Mesenchymal stem cell (in vitro differentiated cells and primary cell): ENCODE results near the gene PTPRD.

Experiments
- DNase-seq: peaks from one replicate; pipeline ENCODE4 v3.0.0-alpha.2; 2013
- H2AFZ ChIP-seq: one replicate; pipeline ENCODE4 v1.6.1; 2013; ENCODE audit warnings: low read depth, mild to moderate bottlenecking, control low read depth, inconsistent platforms, low read length, moderate library complexity
- H2AK5ac ChIP-seq: 2 replicates; pipeline ENCODE4 v1.6.1; 2013; ENCODE audit warnings: low read length, moderate library complexity, mild to moderate bottlenecking, inconsistent platforms; ENCODE audit not compliant: severe bottlenecking
- H2BK120ac ChIP-seq: one replicate; pipeline ENCODE4 v1.6.1; 2013; ENCODE audit warnings: low read depth, mild to moderate bottlenecking, inconsistent platforms, low read length, moderate library complexity
- H2BK12ac ChIP-seq, 2 experiments: one replicate each; pipeline ENCODE4 v1.6.1; 2013; ENCODE audit warnings: inconsistent platforms in 2 of 2, low read length in 2 of 2, mild to moderate bottlenecking in 2 of 2, moderate library complexity in 2 of 2, control low read depth in 1 of 2
- H2BK15ac ChIP-seq: one replicate; pipeline ENCODE4 v1.6.1; 2013; ENCODE audit warnings: mild to moderate bottlenecking, low read depth, inconsistent platforms; ENCODE audit not compliant: poor library complexity, severe bottlenecking
- H2BK5ac ChIP-seq: 2 replicates; pipeline ENCODE4 v1.6.1; 2013; ENCODE audit warnings: low read depth, mild to moderate bottlenecking, low read length, control low read depth, inconsistent platforms; ENCODE audit not compliant: poor library complexity, severe bottlenecking
- H3K14ac ChIP-seq, 2 experiments: one replicate each; pipeline ENCODE4 v1.6.1; 2013; ENCODE audit warnings: inconsistent platforms in 2 of 2, low read length in 2 of 2, control low read depth in 1 of 2, mild to moderate bottlenecking in 1 of 2, moderate library complexity in 1 of 2
- H3K18ac ChIP-seq, 2 experiments: one replicate each; pipeline ENCODE4 v1.6.1; 2013; ENCODE audit warnings: inconsistent platforms in 2 of 2, low read length in 2 of 2, control low read depth in 1 of 2, low read depth in 1 of 2, mild to moderate bottlenecking in 1 of 2
- H3K23ac ChIP-seq, 2 experiments: one replicate each; pipeline ENCODE4 v1.6.1; 2013; ENCODE audit warnings: inconsistent platforms in 2 of 2, low read length in 2 of 2, mild to moderate bottlenecking in 2 of 2, moderate library complexity in 2 of 2, control low read depth in 1 of 2
- H3K27ac ChIP-seq: 2 replicates; pipeline ENCODE4 v1.5.1; 2013; ENCODE audit warnings: mild to moderate bottlenecking, moderate library complexity, low read length, control low read depth, inconsistent platforms; ENCODE audit not compliant: poor library complexity, severe bottlenecking
- H3K27me3 ChIP-seq, 2 experiments: 2 replicates each; pipeline versions ENCODE4 v1.6.1 to v1.7.0; 2013; ENCODE audit warnings: low read length in 2 of 2, mild to moderate bottlenecking in 2 of 2, moderate library complexity in 2 of 2, control low read depth in 1 of 2, inconsistent platforms in 1 of 2; ENCODE audit not compliant: control insufficient read depth in 1 of 2, insufficient read depth in 1 of 2
- H3K36me3 ChIP-seq, 2 experiments: 2 replicates each; pipeline versions ENCODE4 v1.6.1 to v1.7.0; 2013; ENCODE audit warnings: low read length in 2 of 2, control low read depth in 1 of 2, inconsistent platforms in 1 of 2, low read depth in 1 of 2, mild to moderate bottlenecking in 1 of 2; ENCODE audit not compliant: insufficient read depth in 2 of 2, control insufficient read depth in 1 of 2
- H3K4ac ChIP-seq, 2 experiments: one replicate each; pipeline ENCODE4 v1.6.1; 2013; ENCODE audit warnings: inconsistent platforms in 2 of 2, low read length in 2 of 2, mild to moderate bottlenecking in 2 of 2, moderate library complexity in 2 of 2, control low read depth in 1 of 2, low read depth in 1 of 2
- H3K4me1 ChIP-seq: 2 replicates; pipeline ENCODE4 v1.6.1; 2013; ENCODE audit warnings: low read depth, low read length, control low read depth; ENCODE audit not compliant: control insufficient read depth, insufficient read depth
- H3K4me2 ChIP-seq: 2 replicates; pipeline ENCODE4 v1.6.1; 2013; ENCODE audit warnings: low read length, mild to moderate bottlenecking, inconsistent platforms; ENCODE audit not compliant: poor library complexity, severe bottlenecking
- H3K4me3 ChIP-seq, 2 experiments: 2 replicates each; pipeline versions ENCODE4 v1.5.1 to v1.7.0; 2013; ENCODE audit warnings: low read length in 2 of 2, mild to moderate bottlenecking in 2 of 2, control low read depth in 1 of 2, low read depth in 1 of 2; ENCODE audit not compliant: insufficient read depth in 1 of 2
- H3K79me1 ChIP-seq: replicated peaks from 2 replicates; pipeline ENCODE4 v1.6.1; 2013; ENCODE audit warnings: mild to moderate bottlenecking, control low read depth, low read length, inconsistent platforms; ENCODE audit not compliant: poor library complexity, severe bottlenecking
- H3K9ac ChIP-seq: 2 replicates; pipeline ENCODE4 v1.7.0; 2013; ENCODE audit warnings: mild to moderate bottlenecking, low read length, moderate library complexity
- H3K9me3 ChIP-seq: 2 replicates; pipeline ENCODE4 v1.7.0; 2013; ENCODE audit warnings: mild to moderate bottlenecking, low read length; ENCODE audit not compliant: control insufficient read depth
- H4K8ac ChIP-seq: one replicate; pipeline ENCODE4 v1.6.1; 2013; ENCODE audit warnings: inconsistent platforms, mild to moderate bottlenecking, low read length, moderate library complexity
- H4K91ac ChIP-seq: one replicate; pipeline ENCODE4 v1.6.1; 2013; ENCODE audit warnings: mild to moderate bottlenecking, low read length, inconsistent platforms
- WGBS: methylation state at CpG from one replicate; pipeline ENCODE4 v1.1.7; 2013; ENCODE audit warnings: mixed read lengths; 5-methylcytosine and 5-hydroxymethylcytosine counted together

Gene PTPRD

GRCh38 chr9:8946461-8946860 lies 1666.3 kb downstream of the PTPRD start:
- no peak overlapping the region for H2BK12ac ChIP-seq
- no peak overlapping the region for H2AFZ ChIP-seq
- H3K23ac ChIP-seq: no peak overlapping the region
- no peaks in the 10 kb centered on the region for H3K36me3 ChIP-seq
- no peak overlapping the region for H3K9ac ChIP-seq
- no peak overlapping the region for H3K4me3 ChIP-seq
- no peak overlapping the region for H2BK15ac ChIP-seq
- WGBS: no CpG with 5 or more reads among the region's 1 CpG
- H3K4me2 ChIP-seq: no peak overlapping the region
- H3K9me3 ChIP-seq: no peaks in the 10 kb centered on the region
- no peaks in the 10 kb centered on the region for H3K4me1 ChIP-seq
- H2BK120ac ChIP-seq: no peak overlapping the region
- H3K14ac ChIP-seq: no peak overlapping the region
- no peaks in the 10 kb centered on the region for H3K27me3 ChIP-seq
- no peak overlapping the region for H2BK5ac ChIP-seq
- no peak overlapping the region for H3K18ac ChIP-seq
- DNase-seq: no peak
- no peak overlapping the region for H4K8ac ChIP-seq
- H3K79me1 ChIP-seq: no peaks in the 10 kb centered on the region
- H3K4ac ChIP-seq: no peak overlapping the region
- H4K91ac ChIP-seq: no peak overlapping the region
- no peak overlapping the region for H2AK5ac ChIP-seq
- no peak overlapping the region for H3K27ac ChIP-seq

DNA sequence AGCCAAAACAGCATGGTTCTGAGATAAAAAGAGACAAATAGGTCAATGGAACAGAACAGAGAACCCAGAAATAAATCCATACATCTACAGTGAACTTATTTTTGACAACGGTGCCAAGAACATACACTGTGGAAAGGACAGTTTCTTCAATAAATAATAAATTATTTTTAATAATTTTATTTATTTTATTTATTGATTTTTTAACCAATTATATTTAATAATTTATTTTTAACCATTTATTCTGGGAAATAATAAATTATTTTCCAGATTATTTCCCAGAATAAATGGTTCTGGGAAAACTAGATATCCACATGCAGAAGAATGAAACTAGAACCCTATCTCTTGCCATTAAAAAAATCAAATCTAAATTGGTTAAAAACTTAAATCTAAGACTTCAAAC lies 1669.4 kb downstream of the PTPRD start:
- no peak overlapping the region for H3K4me2 ChIP-seq
- H2BK12ac ChIP-seq: no peak overlapping the region
- no peak overlapping the region for H3K27ac ChIP-seq
- no peak overlapping the region for H3K4me3 ChIP-seq
- H3K14ac ChIP-seq: no peak overlapping the region
- no CpG with 5 or more reads among the region's 1 CpG for WGBS
- no peaks in the 10 kb centered on the region for H3K9me3 ChIP-seq
- H2BK15ac ChIP-seq: no peak overlapping the region
- H3K9ac ChIP-seq: no peak overlapping the region
- H2AK5ac ChIP-seq: no peak overlapping the region
- H3K4me1 ChIP-seq: no peaks in the 10 kb centered on the region
- H3K27me3 ChIP-seq: no peaks in the 10 kb centered on the region
- no peak overlapping the region for H3K4ac ChIP-seq
- H4K91ac ChIP-seq: no peak overlapping the region
- no peak overlapping the region for H2BK120ac ChIP-seq
- H2AFZ ChIP-seq: no peak overlapping the region
- H4K8ac ChIP-seq: no peak overlapping the region
- no peaks in the 10 kb centered on the region for H3K36me3 ChIP-seq
- H2BK5ac ChIP-seq: no peak overlapping the region
- no peaks in the 10 kb centered on the region for H3K79me1 ChIP-seq
- no peak overlapping the region for H3K23ac ChIP-seq
- H3K18ac ChIP-seq: no peak overlapping the region
- DNase-seq: no peak

DNA sequence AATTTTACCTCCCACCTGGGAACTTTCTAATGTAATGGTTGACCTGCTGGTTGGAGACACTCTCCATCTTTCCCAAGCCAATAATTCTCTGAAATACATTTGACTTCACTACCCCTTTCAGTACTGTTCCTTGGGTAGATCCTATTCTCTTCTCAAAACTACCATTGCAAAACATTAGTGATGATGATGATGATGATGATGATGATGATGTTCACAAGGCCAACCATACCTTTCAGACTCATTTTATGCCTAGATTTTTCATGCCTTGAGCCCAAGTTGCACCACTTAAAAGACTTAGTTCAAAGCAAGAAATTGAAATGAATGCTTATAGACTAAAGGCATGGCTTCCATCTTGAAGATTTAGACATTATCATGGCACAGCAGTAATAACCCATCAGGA lies 1672.2 kb downstream of the PTPRD start:
- DNase-seq: no peak
- H3K9ac ChIP-seq: no peak overlapping the region
- no peak overlapping the region for H3K27ac ChIP-seq

DNA sequence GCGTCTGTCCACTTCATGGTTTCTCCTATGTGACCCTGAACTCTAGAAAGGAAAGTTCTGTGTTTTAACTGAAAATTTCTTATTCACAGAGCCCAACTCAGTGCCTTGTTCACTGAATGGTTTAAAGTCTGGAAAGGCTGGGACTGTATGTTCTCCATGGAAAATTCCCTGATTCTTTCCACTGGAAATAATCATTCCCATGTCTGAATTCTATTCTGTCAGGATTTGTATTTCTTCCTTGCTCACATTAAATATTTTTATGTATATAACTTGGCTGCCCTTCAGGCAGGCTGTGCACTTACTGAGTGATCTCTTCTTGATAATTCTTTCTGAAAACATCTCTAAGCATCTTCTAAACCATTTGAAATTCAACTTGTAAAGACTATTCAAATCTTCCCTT lies 1686.3 kb downstream of the PTPRD start:
- WGBS: 100% methylated on average over 1 of the region's 1 CpG

More for the DNA sequence above, 1672.2 kb downstream of the PTPRD start:
- H3K4me2 ChIP-seq: no peak overlapping the region
- no peak overlapping the region for H2BK12ac ChIP-seq
- H3K36me3 ChIP-seq: no peaks in the 10 kb centered on the region
- no peaks in the 10 kb centered on the region for H3K4me1 ChIP-seq
- H2AK5ac ChIP-seq: no peak overlapping the region
- H4K91ac ChIP-seq: no peak overlapping the region
- H3K14ac ChIP-seq: no peak overlapping the region
- H2AFZ ChIP-seq: no peak overlapping the region
- H3K23ac ChIP-seq: no peak overlapping the region
- H4K8ac ChIP-seq: no peak overlapping the region
- no peaks in the 10 kb centered on the region for H3K79me1 ChIP-seq
- no peak overlapping the region for H3K4me3 ChIP-seq
- H3K18ac ChIP-seq: no peak overlapping the region
- H2BK5ac ChIP-seq: no peak overlapping the region
- no peaks in the 10 kb centered on the region for H3K27me3 ChIP-seq
- H3K4ac ChIP-seq: no peak overlapping the region
- H2BK15ac ChIP-seq: no peak overlapping the region
- H3K9me3 ChIP-seq: no peaks in the 10 kb centered on the region
- no peak overlapping the region for H2BK120ac ChIP-seq

More for the DNA sequence above, 1686.3 kb downstream of the PTPRD start:
- no peak overlapping the region for H2BK5ac ChIP-seq
- no peaks in the 10 kb centered on the region for H3K9me3 ChIP-seq
- DNase-seq: no peak
- H3K27me3 ChIP-seq: no peaks in the 10 kb centered on the region
- no peaks in the 10 kb centered on the region for H3K79me1 ChIP-seq
- no peak overlapping the region for H2AK5ac ChIP-seq
- no peak overlapping the region for H3K4ac ChIP-seq
- no peak overlapping the region for H3K23ac ChIP-seq
- H3K18ac ChIP-seq: no peak overlapping the region
- no peak overlapping the region for H3K14ac ChIP-seq
- H2BK12ac ChIP-seq: no peak overlapping the region
- no peak overlapping the region for H2BK15ac ChIP-seq
- H4K91ac ChIP-seq: no peak overlapping the region
- no peak overlapping the region for H3K27ac ChIP-seq
- no peak overlapping the region for H2BK120ac ChIP-seq
- no peak overlapping the region for H3K4me3 ChIP-seq
- no peaks in the 10 kb centered on the region for H3K36me3 ChIP-seq
- H3K4me2 ChIP-seq: no peak overlapping the region
- H3K9ac ChIP-seq: no peak overlapping the region
- H4K8ac ChIP-seq: no peak overlapping the region
- H3K4me1 ChIP-seq: peaks cover 2% of the 10 kb centered on the region
- no peak overlapping the region for H2AFZ ChIP-seq
